NCI-H446 (cell line): Measurements from ENCODE around the gene TMEM115.

Experiments used
- DNase-seq, 2 experiments: peaks; one replicate each; lab custom pipeline; 2025; lab: John Stamatoyannopoulos, UW

TMEM115 gene

GRCh38 chr3:50352781-50353180 lies 6.5 kb downstream of the TMEM115 start:
- DNase-seq: no peak

DNA sequence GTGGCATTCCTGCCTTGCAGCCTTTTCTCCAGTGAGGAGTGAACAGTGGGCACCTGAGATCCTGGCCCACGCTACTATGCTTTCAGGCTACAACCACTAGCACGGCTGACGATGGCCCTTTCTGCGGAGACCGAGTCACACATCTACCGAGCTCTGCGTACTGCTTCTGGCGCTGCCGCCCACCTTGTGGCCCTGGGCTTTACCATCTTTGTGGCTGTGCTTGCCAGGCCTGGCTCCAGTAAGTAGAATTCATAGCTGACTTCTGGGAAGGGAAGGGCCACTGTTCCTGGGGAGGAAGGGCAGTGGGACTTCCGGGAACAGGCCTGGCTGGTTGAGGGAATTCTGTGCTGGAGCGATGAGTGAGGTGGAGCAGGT lies 8.0 kb downstream of the TMEM115 start:
- no peak for DNase-seq

- DNase-seq: peak; percentile 73 to 91
Observed at GRCh38 chr3:50350527-50351322, 8.6 kb downstream of the TMEM115 start, which contains the start of the genes CYB561D2 and NPRL2. Gene CYB561D2 (plus strand): TSS chr3:50350862. CDS start chr3:50351434, 572 bp downstream. Gene NPRL2 (minus strand): TSS chr3:50350775. CDS start chr3:50350652, 123 bp downstream.

DNA sequence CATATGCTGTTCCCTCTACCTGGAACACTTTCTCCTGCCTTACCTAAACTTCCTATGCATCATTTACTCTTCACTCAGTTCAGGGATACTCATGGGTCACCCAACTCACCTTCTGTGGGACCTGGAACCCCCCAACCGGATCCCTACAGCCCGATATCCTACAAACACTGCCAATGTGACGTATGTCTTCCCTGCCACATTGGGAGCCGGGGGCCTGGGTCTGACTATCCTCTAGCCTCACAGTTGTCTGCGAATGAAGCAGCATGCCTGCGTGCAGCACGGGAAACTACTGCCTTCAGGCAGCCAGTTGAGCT lies 9.2 kb downstream of the TMEM115 start:
- no peak for DNase-seq

DNA sequence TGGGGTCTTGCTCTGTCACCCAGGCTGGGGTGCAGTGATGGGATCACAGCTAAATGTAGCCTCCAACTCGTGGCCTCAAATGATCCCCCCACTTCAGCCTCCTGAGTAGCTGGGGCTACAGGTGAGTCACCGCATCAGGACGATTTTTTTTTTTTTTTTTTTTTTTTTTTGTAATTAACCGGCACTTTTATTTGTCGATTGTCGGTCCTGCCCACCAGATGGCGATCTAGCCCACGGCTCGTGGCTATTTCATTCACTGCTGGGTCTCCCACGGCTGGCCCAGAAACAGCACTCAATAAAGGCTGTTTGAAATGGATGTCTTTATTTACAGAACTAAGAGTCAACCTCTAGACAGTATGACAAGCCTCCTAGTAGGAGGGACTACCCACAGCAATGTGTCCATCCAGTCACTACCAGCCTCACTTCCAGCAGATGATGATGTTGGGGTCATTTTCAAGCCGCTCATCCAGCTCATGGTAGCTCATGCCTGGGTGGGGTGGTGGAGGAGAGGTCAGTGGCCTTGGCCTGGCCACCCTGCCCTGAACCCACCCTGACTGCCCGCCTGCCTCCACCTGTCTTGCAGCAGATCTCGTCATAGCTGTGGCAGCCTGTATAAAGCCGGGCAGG lies 12.0 kb downstream of the TMEM115 start:
- DNase-seq: peak in 1 of 2 experiments; percentile 59

- DNase-seq: no peak
Observed at GRCh38 chr3:50345586-50346234, 13.6 kb downstream of the TMEM115 start, which contains the start of gene ZMYND10. Gene ZMYND10 (minus strand): TSS chr3:50345732. CDS start chr3:50345579, 153 bp downstream.

DNA sequence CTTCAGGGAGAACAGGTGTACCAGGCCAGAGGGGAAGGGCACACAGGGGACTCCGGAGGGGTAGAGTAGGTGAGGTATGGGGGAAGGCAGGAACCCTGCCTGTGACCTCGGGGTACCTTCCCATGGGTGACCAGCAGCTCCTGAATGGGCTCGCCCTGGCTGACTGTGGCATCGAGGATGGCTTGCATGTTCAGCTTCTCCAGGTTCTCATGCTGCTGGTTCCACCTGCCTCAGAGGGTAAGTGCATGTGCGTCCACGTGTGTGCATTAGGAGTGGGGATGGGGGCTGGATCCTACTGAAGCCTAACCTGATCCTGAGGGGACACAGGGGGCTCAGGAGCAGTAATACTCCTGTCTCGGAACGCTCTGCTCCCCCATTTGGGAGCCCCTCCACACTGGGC lies 14.3 kb downstream of the TMEM115 start:
- no peak for DNase-seq

DNA sequence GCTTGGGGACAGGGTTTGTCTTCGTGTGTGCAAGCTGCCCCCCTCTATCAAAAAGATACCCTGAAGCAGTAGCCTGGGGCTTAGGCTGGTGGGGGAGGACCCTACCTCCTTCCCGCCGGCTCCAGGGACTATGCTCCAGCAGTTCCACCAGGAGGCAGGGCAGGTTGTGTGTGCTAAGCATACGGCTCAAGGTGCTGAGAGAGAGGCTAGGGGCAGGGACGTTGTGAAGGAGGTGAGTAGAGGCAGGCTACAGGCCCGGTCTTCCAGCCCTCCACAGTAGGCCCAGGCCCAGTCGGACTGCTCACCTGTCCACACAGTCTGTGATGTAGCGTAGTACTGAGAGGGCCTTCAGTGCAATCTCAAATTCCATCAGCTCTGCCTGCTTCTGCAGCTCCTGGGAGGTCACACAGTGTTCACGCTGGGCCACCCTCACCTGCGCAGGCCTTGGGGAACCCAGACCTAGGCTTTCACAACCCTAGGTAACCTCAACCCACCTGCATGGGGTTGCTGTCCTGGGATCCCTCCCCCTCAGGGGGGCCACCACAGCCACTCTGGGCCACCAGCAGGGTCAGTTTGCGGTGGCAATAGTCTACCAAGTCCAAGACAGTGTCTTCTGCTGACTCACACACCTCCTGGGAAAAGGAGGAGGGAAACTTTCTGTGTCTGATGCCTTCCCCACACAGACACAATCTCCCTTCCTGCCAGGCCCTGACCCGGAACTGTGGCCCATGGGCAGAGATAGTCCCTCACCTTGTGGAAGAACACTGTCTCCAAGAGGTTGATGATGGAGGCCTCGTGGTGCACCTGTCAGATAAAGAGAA lies 16.3 kb downstream of the TMEM115 start:
- no peak for DNase-seq

GRCh38 chr3:50341996-50342650 lies 17.2 kb downstream of the TMEM115 start:
- DNase-seq: no peak

- no peak for DNase-seq
Observed at GRCh38 chr3:50341537-50341936, 17.8 kb downstream of the TMEM115 start.

GRCh38 chr3:50340448-50341329 lies 18.6 kb downstream of the TMEM115 start, which contains the start of gene RASSF1:
Gene RASSF1 (minus strand): TSS chr3:50340836. CDS start chr3:50340805, 31 bp downstream.
- no peak for DNase-seq

DNA sequence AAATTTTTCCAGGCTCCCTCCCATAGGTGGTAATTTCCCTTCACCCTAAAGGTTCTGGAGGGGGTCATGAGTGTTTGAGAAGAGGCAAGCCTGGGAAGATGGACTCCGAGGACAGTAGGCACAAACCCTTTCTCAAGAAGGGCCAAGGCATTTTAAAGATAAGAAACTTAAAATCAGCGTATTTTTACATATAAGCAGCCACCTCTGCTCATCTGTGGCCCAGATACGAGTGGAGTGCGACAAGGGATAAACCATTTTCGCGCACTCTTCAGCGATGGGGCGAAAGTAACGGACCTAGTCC lies 19.2 kb downstream of the TMEM115 start:
- no peak for DNase-seq

GRCh38 chr3:50339485-50340146 lies 19.7 kb downstream of the TMEM115 start:
- DNase-seq: no peak

DNA sequence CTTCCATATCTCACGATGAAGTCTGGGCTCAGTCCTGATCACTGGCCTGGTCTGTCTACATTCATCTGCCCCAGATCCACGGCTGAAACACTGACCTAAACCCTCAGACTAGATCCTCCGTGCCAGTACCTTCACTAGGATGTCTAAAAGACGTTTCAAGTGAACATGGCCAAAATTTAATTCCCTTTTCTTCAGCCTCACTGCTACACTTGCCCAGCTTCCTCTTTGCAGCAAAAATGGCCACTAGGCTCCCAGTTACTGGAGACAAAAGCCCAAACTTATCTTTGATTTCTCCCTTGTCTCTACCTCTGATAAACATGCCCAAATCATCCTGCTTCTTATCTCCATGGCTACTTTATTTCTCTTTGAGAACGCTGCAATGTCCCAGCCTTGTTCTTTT lies 20.4 kb downstream of the TMEM115 start:
- no peak for DNase-seq

- DNase-seq: peak; percentile 80 to 95
Observed at GRCh38 chr3:50337175-50337861, 22.0 kb downstream of the TMEM115 start.

- no peak for DNase-seq
Observed at GRCh38 chr3:50336452-50337174, 22.7 kb downstream of the TMEM115 start.

DNA sequence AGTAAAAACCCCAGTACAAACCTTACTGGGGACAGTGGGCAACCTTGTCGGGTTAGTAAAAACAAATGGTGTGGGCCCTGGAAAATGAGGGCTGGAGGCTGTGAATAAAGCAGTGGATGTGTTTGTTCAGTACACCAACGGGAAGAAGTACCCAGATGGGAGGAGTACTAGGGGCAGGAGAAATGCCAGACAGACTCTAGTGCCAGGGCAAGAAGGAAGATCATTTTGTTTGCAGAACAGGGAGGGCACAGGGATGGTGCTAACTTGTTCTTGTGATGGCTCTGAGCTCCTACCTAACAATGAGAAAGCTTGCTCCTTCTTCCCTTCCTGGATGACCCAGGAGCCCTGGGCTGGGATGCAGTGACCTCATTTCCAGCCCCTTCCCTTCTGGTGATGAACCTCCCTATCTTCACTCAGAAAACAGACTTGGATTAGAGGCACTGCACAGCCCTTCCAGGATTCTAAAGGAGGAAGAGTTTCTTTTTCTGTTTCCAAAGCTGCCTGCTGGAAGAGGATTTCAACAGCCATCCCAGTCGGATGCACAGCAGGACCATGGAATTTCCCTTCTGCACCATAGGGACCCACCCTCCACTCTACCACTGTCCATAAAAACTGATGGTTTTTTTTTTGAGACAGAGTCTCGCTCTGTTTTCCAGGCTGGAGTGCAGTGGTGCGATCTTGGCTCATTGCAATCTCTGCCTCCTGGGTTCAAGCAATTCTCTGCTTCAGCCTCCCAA lies 24.8 kb downstream of the TMEM115 start:
- DNase-seq: no peak

GRCh38 chr3:50333744-50334328 lies 25.5 kb downstream of the TMEM115 start:
- DNase-seq: no peak
